GM20431 (cell line): ENCODE results near the gene PUM2.
"Not testable (repeated sequence)": the region's sequence is repeated elsewhere in the genome, so short reads cannot be mapped to it uniquely, and the experiment has no call there.

Experiments used
- in situ Hi-C: fragments of 300-500 bp; cut with MseI, MboI; formaldehyde crosslinking; loops from one replicate; pipeline ENCODE4 v1.15.0; 2020; ENCODE audit warnings: low sequenced_read_pairs; ENCODE audit not compliant: unreplicated experiment

The PUM2 gene

GRCh38 chr2:20350753-20351554 is at the start of gene PUM2:
PUM2 (minus strand) TSS chr2:20350844; CDS start chr2:20327360, 23,484 bp downstream.
- in situ Hi-C loops = no loop called here

- in situ Hi-C loops = no loop called here
These were observed 49.7 kb upstream of the PUM2 start for GRCh38 chr2:20400306-20400705.

GRCh38 chr2:20398956-20399567 is 48.4 kb upstream of the PUM2 start:
- in situ Hi-C loops = no loop called here

DNA sequence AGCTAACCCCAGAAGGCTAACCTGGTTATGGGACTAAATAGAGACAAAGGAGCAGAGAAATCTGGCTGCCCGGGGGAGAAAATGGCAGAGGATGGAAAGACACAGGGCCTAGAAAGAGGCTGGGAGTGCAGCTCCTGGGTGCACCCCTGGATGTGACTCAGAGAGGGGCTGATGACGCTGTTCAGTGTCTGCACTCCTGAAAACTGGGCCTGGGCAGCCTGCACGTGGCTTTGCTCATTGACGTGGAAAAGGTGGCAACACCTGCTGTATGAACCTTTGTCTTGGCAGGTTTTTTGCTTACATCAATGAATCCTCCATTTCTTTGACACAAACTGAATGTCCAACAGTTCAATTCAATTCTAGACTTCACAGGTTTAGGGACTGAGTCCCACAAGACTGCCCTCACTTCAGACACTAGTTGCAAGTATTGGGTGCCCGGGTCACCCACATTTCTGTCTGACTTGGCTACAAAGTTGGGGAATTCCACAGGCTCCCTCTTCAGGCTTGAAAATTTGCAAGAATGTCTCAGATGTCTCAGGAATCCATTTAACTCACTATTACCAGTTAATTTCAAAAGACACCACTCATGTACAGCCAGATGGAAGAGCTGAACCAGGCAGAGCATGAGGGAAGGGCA is 47.3 kb upstream of the PUM2 start:
- in situ Hi-C loops = no loop called here

GRCh38 chr2:20396356-20397000 is 45.8 kb upstream of the PUM2 start:
- in situ Hi-C loops = no loop called here

- in situ Hi-C loops = no loop called here
These were observed 43.3 kb upstream of the PUM2 start for GRCh38 chr2:20393986-20394385.

DNA sequence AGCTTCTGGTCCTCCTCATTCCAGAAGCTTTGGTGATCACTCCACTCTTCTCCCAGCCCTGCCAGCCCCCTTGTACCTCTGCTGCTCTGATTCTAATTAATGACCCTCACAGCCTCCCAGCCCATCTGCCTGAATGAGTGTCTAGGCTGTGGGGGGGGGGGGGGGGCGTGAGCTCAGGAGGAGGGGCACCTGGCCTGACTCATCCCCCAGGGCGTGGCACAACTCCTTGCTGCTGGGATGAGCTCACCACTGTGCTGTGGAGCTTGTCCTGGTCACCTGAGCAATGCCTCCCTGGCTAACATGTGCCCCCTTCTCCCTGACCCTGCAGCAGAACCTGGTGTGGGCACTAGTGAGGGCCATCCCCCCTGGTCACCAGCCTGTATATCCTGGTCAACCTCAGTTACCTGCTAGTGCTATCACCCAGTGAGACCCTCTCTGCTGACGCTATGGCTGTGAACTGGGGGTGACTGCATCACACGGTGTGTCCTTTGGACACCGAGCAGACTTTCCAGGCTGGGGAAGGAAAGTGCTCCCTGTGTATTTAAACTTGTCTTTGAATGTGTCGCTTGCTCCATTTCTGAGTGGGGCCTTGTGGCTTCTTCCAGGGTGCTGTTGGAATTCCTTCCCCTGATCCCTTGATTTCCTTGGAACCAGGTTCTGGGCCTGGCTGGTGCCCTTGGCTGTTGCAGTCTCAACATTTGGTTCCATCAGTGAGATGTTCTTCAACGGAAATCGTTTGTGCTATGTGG is 41.5 kb upstream of the PUM2 start:
- in situ Hi-C loops = no loop called here

DNA sequence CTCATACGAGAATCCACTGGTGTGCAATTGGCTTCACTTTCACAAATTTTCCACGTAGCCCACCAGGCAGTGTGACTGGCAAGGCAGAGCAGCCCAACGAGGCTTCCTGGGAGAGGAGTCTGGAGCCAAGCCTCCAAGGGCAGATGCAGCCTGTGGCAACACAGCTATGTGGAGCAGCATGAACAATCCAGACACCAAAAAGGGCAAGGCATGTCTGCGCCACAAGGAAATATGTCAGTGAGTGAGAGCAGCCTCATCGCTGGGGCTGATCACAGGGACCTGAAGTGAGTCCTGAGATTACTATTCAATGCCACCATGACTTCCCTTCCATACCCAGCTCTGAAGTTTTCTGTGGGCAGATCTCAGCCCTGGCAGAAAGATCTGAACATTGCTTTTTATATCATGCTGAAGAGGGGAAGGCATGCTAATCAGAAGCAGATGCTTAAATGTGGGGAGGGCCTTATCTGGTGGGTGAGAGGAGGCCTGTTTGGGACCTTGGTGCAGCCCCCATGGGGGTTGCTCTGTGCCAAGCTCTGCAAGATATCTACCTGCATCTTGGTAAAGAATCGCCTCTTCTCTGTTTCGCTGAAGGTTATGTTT is 40.0 kb upstream of the PUM2 start:
- in situ Hi-C loops = no loop called here

- in situ Hi-C loops = no loop called here
These were observed 34.3 kb upstream of the PUM2 start for GRCh38 chr2:20384953-20385352.

DNA sequence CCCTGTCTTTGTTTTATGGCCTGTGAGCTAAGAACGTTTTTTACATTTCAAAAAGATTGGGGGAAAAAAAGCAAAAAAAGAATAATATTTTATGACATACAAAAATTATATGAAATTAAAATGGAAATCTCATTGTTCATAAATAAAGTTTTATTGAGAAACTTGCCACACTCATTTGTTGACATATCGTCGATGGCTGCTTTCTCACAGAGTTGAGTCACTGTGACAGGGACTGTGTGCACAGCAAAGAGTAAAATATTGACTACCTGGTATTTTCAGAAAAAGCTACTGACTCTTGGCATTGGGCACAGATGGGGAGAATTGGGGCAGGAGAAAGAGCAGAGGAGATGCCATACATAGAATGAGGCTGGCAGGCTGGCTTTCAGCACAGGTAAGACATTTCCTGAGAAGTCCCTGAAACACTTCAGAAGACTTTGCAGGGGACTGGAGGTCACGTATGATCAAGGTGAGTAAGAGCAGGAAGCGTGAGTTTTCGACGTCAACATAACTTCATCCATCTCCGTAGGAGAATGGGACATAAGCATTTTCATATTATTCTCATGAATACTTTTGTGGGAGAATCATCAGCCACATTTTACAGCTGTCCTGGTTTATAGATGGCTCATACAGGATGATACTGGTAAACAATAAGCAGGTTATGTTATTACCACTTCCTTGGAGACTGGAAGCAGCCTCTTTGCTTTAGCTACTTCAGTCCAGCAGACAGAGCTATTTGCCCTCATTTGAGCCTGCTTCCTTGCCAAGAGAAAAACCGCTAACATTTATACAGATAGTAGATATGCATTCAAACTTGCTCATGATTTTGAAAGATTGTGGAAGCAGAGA is 32.5 kb upstream of the PUM2 start:
- in situ Hi-C loops = no loop called here

GRCh38 chr2:20381457-20381856 is 30.8 kb upstream of the PUM2 start:
- in situ Hi-C loops = no loop called here

DNA sequence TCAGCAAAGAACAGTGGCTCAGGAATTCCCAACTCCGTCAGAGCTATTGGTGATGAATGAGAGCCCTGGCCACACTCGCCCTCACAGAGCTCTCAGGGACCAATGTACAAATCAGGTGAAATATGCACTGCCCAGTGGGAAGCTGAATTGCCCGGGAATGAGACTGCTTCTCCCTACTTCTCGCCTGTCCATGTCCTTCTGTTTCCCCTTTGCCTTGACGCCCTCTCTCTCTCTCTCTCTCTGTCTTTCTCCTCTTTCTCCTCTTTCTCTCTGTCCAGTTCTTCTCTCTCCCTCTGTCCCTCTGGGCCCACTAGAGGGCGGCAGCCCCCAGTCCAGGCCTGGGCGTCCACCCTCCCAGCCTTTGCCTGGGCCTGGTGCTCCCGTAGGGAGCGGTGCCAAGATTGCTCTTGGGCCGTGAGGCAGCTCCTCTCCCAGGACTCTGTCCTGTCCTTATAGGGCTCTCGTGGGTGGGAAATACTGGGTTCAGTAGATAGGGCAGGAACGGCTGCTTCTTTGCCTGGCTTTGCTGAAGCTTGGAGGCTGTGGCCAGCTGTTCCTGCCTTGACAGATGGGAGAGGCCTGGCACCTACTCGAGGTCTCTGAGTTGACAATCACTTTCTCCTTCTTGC is 28.4 kb upstream of the PUM2 start:
- in situ Hi-C loops = no loop called here

DNA sequence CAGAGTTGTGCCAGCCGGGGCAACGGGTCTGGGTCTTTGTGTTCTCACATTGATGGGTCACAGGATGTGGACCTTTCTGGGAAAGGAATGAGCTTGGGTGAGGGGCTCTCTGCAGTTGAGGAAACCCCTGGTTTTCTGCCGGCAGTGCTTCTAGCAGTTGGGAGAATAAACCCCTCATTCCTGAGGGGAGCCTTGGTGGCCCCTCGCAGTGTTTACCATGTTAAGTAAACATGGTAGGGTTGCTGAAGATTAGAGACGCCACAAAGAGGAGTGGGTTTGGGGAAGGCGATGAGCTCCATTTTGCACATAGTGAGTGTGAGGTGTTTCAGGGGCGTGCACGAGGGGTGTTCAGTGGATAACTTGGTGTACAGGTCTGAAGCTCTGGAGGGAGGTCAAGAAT is 27.7 kb upstream of the PUM2 start:
- in situ Hi-C loops = no loop called here

DNA sequence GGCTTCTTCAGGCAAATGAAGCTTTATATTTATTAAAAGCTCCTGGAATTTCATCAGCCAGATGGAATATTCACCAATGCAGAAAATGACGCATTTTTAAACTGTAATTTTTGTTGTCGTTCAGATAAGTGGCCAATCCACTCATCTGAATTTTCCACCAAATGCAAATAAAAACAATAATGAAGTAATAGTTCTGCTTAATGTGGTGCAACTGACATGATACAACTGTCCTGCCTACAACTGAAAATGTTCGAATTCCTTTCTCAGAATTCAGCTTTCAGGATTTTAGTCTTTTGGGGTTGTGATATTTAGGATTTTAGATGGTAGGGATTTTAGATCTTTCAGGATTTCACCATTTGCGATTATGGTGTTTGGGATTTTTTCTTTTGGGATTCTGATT is 27.1 kb upstream of the PUM2 start:
- in situ Hi-C loops = no loop called here

DNA sequence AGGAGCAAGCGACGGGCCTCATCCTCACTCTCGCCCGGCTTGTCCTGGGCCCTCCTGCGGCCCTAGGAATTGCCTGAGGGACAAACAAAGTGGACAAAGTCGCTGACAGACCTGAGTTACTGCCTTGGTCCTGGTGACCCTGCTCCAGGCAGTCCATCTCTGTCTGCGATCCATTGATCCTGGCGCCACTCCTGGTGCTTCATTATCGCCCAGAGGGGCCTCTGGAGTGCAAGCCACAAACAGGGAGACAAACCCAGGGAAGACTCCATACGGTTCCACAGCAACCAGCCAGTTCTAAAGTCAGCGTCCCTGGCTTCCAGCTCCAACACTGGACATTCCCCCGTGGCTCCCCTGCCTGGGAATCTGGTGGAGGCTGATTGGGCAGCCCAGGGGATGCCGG is 24.3 kb upstream of the PUM2 start:
- in situ Hi-C loops = not testable (repeated sequence)

GRCh38 chr2:20372896-20373640 is 22.4 kb upstream of the PUM2 start:
- in situ Hi-C loops = no loop called here

DNA sequence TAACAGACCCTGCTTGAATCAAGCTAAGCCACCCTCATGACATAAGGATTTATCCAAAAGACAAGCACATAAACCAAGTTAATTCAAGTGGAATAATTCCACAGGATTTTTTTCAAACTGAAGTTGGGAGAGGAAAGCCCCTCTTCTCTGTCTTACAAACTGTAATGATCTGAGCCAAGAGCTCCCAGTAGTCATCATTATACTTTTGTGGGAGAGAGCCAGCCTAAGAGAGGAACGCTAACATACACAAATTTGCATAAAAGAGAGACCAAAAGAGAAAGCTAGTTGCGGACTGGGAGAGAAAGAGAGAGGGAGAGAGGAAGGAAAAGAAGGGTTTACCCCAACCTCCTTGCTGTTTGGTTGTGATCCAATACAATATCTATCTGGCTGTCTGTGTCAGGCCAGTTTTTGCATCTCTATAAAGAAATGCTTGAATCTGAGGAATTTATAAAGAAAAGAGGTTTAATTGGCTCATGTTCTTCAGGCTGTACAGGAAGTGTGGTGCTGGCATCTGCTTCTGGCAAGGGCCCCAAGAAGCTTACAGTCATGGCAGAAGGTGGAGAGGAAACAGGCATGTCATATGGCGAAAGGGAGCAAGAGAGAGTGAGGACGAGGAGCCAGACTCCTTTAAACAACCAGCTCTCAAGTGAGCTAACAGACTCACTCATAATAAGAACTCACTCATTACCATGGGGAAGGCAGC is 20.8 kb upstream of the PUM2 start:
- in situ Hi-C loops = no loop called here
